ENCODE measurements around the gene LHX6. TPM values are rescaled to one million over a fixed set of nuclear protein-coding genes. Genes with fewer than 3 reads are reported as not detected.

Gene LHX6
- total RNA-seq, 1 donor from 2014 or later, result 8.1 TPM

DNA sequence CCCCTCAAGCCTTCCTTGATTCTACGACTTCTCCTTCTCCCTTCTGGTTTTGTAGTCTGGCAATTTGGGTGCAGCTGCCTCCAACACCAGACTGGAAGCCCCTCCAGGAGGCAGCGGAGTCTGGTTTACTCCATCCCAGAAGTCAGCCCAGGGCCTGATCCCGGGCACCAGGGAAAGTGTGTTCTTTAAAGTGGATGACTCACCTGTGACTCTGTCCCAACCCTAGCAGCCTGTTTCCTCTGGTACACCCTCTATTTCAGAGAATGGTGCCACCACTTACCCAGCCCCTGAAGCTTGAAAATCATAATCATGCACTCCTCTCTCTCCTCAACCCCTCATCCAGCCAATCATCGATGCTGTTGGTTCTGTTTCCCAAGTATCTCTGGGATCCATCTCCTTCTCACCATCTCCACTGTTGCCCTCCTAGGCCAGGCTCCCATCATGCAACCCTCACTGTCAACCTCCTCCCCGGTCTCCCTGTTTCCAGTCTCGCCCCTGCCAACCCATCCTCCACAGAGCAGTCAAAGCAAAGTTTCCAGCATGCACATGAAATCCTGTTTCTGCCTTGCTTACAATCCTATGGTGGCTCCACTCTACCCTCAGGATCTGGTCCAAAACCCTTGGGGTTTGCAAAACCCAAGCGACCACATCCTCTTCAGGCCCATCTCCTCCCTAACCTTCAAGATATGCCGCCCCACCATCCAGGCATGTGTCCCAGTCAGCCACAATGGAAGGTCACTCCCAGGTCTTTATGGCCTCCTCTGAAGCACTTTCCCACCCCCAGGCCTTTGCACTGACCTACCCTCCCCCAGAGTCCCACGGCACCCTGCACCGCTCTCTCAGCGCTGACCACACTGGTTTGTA lies 10.5 kb downstream of the LHX6 start:
- TF ChIP-seq, protein P1, sequence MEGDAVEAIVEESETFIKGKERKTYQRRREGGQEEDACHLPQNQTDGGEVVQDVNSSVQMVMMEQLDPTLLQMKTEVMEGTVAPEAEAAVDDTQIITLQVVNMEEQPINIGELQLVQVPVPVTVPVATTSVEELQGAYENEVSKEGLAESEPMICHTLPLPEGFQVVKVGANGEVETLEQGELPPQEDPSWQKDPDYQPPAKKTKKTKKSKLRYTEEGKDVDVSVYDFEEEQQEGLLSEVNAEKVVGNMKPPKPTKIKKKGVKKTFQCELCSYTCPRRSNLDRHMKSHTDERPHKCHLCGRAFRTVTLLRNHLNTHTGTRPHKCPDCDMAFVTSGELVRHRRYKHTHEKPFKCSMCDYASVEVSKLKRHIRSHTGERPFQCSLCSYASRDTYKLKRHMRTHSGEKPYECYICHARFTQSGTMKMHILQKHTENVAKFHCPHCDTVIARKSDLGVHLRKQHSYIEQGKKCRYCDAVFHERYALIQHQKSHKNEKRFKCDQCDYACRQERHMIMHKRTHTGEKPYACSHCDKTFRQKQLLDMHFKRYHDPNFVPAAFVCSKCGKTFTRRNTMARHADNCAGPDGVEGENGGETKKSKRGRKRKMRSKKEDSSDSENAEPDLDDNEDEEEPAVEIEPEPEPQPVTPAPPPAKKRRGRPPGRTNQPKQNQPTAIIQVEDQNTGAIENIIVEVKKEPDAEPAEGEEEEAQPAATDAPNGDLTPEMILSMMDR (IDR thresholded peaks at IDR 0.05), result no peak
- ATAC-seq (no peak), DNase-seq (no peak)
- H3K27me3 ChIP-seq (ENCODE audit: low read depth), result peaks cover 88% of the 10 kb centered on the region
- no peaks in the 10 kb centered on the region for H3K9me3 ChIP-seq
- no peaks in the 10 kb centered on the region for H3K36me3 ChIP-seq
- no peak overlapping the region for H3K27ac ChIP-seq
- intact Hi-C loops (cut with DNase I), result no loop called here
- H3K4me3 ChIP-seq, result no peak overlapping the region
- H3K4me1 ChIP-seq, result peaks cover 23% of the 10 kb centered on the region

DNA sequence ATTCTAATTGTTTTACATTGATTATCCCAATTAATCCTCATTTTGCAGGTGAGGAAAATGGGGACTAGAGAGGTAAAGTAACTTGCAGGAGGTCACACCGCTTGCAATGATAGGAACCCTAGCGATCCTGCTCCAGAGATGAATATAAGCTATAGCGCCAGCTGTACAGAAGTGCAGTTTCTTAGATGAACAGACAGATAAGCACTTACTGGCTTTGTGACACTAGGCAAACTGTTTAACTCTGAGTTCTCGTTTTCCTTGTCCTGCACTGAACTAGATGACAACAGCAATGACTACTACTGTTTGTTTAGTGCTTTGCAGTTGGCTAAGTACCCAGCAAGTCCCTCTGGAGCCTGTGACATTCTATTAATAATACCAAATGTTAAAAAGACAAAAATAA lies 11.1 kb downstream of the LHX6 start:
- DNase-seq, result no peak
- Histone ChIP-seq H3K27ac (no peak overlapping the region), H3K9me3 (no peaks in the 10 kb centered on the region), H3K4me1 (peaks cover 26% of the 10 kb centered on the region), H3K36me3 (no peaks in the 10 kb centered on the region), H3K4me3 (no peak overlapping the region), H3K27me3 (ENCODE audit: low read depth) (peaks cover 94% of the 10 kb centered on the region)
- ATAC-seq, result no peak
- intact Hi-C loops (cut with DNase I), result no loop called here
- TF ChIP-seq, protein P1 (IDR thresholded peaks at IDR 0.05), result no peak

DNA sequence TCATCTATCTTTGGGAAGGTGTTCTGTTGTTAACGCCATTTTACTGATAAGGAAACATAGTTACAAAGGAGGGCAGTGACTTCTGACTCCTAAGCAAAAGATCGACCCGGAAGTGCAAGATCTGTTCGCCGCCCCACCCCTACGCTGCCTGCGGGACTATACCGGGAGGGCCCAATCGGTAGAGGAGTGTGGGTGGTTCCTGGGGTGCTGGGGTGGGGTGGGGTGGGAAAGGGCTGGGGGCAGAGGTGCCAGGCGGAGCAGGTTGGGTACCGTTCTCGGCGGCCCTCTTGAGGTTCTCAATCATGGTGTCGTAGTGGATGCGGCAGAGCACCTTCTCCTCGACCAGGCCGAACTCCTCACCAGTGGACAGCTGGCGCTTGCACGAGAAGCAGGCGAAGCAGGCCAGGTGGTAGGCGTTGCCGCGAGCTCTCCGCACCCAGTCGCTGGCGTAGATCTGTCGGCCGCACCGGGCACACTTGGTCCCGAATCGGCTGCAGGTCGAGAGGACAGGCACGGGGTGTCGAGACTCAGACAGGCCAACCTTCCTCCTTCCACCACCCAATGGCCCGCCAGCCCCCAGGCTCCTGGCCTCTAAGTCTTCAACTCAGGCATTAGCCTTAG lies 11.8 kb downstream of the LHX6 start:
- intact Hi-C loops (cut with DNase I), result no loop called here
- no peak for ATAC-seq
- TF ChIP-seq, protein P1 (IDR thresholded peaks at IDR 0.05), result no peak

DNA sequence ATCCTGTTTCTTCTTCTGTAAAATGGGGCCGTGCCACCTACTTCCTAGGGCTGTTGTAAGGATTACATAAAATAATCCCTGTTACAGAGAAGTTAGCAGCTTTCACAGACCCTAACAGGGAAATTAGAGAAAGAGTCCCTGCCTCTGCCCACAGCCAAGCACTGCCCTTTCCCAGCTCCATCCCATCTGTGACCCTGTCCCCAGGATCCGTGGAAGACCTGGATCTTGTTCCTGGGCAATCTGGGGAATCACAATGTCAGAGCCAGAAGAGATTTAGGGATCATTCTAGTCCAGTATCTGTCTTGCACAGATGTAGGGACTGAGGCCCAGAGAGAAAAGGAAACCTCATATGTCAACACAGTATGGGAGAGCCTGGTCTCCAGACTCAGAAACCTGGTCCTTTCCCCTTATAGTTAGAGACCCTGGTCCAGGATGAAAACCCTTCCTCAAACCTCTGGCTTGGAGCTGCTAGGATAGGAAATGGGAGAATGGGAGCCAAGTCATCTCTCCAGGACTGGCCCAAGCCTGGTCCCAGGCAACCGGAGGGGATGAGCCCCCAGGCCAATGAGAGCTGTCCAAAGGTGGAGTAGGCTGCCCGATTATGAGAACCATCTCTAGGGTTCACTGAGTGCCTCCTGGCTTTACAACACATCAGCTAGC lies 12.5 kb downstream of the LHX6 start:
- DNase-seq (no peak), ATAC-seq (no peak)
- Histone ChIP-seq H3K27me3 (ENCODE audit: low read depth) (peaks cover 96% of the 10 kb centered on the region), H3K4me3 (no peak overlapping the region), H3K9me3 (no peaks in the 10 kb centered on the region), H3K36me3 (no peaks in the 10 kb centered on the region), H3K4me1 (peaks cover 26% of the 10 kb centered on the region), H3K27ac (no peak overlapping the region)
- intact Hi-C loops (cut with DNase I), result no loop called here
- TF ChIP-seq, protein P1 (IDR thresholded peaks at IDR 0.05), result no peak

More for the DNA sequence above, 11.8 kb downstream of the LHX6 start:
- no peak for DNase-seq
- Histone ChIP-seq H3K36me3 (no peaks in the 10 kb centered on the region), H3K27ac (no peak overlapping the region), H3K9me3 (no peaks in the 10 kb centered on the region), H3K27me3 (ENCODE audit: low read depth) (peaks cover 96% of the 10 kb centered on the region), H3K4me3 (no peak overlapping the region), H3K4me1 (peaks cover 26% of the 10 kb centered on the region)

DNA sequence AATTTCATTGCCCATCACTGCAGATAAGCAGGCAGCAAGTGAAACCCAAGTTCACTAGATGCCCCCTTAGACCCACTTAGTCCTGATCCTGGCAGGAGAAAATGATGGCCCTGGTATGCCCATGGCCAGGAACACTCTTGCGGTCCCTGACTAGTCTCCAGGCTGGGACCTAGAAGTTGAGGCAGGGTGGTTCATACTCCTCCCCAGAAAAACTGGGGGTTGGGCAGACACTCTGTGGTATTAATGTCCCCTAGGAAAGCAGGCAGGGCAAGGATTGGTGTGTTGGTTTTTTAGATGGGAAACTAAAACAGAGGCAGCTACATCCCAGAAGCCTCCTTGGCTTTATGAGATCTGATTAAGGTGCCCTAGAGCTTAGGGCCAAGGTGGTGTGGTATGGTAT lies 13.1 kb downstream of the LHX6 start:
- Histone ChIP-seq H3K4me1 (peaks cover 26% of the 10 kb centered on the region), H3K9me3 (no peaks in the 10 kb centered on the region), H3K27ac (no peak overlapping the region), H3K36me3 (no peaks in the 10 kb centered on the region), H3K4me3 (no peak overlapping the region), H3K27me3 (ENCODE audit: low read depth) (peaks cover 92% of the 10 kb centered on the region)
- TF ChIP-seq, protein P1 (IDR thresholded peaks at IDR 0.05), result no peak
- DNase-seq (no peak), ATAC-seq (no peak)
- intact Hi-C loops (cut with DNase I), result no loop called here
